GM20431 (cell line): ENCODE results near the gene ZNF593OS.

Experiments used
- in situ Hi-C: fragments of 300-500 bp; cut with MseI, MboI; formaldehyde crosslinking; loops from one replicate; pipeline ENCODE4 v1.15.0; 2020; ENCODE audit warnings: low sequenced_read_pairs; ENCODE audit not compliant: unreplicated experiment

Gene ZNF593OS

GRCh38 chr1:26161415-26162219, 10.0 kb downstream of the ZNF593OS start:
- in situ Hi-C loops, result no loop called here

- in situ Hi-C loops, result no loop called here
These were observed 10.9 kb downstream of the ZNF593OS start for GRCh38 chr1:26160527-26161414.

GRCh38 chr1:26159743-26160039, 11.9 kb downstream of the ZNF593OS start:
- in situ Hi-C loops, result loop anchor here (10.0 kb wide), 1 partner anchor 55 kb away; no protein-coding TSS in a partner anchor

- in situ Hi-C loops, result loop anchor here (10.0 kb wide), 1 partner anchor 54 kb away; no protein-coding TSS in a partner anchor
These were observed 12.5 kb downstream of the ZNF593OS start, which contains the start of gene FAM110D for GRCh38 chr1:26158908-26159742. FAM110D (plus strand) TSS chr1:26159079; CDS start chr1:26161292, 2,213 bp downstream.

- in situ Hi-C loops, result loop anchor here (10.0 kb wide), 1 partner anchor 54 kb away; no protein-coding TSS in a partner anchor
These were observed 13.2 kb downstream of the ZNF593OS start for GRCh38 chr1:26158271-26158907.

- in situ Hi-C loops, result loop anchor here (10.0 kb wide), 1 partner anchor 52 kb away; no protein-coding TSS in a partner anchor
These were observed 15.2 kb downstream of the ZNF593OS start for GRCh38 chr1:26156285-26157038.

- in situ Hi-C loops, result loop anchor here (10.0 kb wide), 1 partner anchor 51 kb away; no protein-coding TSS in a partner anchor
These were observed 16.0 kb downstream of the ZNF593OS start for GRCh38 chr1:26155370-26156284.

GRCh38 chr1:26154750-26155149, 16.9 kb downstream of the ZNF593OS start:
- in situ Hi-C loops, result loop anchor here (10.0 kb wide), 1 partner anchor 50 kb away; no protein-coding TSS in a partner anchor

- in situ Hi-C loops, result loop anchor here (10.0 kb wide), 1 partner anchor 49 kb away; no protein-coding TSS in a partner anchor
These were observed 17.6 kb downstream of the ZNF593OS start for GRCh38 chr1:26153966-26154532.

- in situ Hi-C loops, result no loop called here
These were observed 22.7 kb downstream of the ZNF593OS start for GRCh38 chr1:26148887-26149286.

- in situ Hi-C loops, result no loop called here
These were observed 25.7 kb downstream of the ZNF593OS start for GRCh38 chr1:26145960-26146294.

- in situ Hi-C loops, result no loop called here
These were observed 26.3 kb downstream of the ZNF593OS start for GRCh38 chr1:26145041-26145959.

GRCh38 chr1:26142159-26142558, 29.5 kb downstream of the ZNF593OS start:
- in situ Hi-C loops, result no loop called here

GRCh38 chr1:26138974-26139558, 32.6 kb downstream of the ZNF593OS start:
- in situ Hi-C loops, result no loop called here

GRCh38 chr1:26134466-26134865, 37.2 kb downstream of the ZNF593OS start:
- in situ Hi-C loops, result no loop called here

GRCh38 chr1:26132834-26133167, 38.8 kb downstream of the ZNF593OS start:
- in situ Hi-C loops, result no loop called here
